ENCODE results near the gene UBE2M. TPM values are rescaled to one million over a fixed set of nuclear protein-coding genes. Genes with fewer than 3 reads are reported as not detected.

The UBE2M gene
- total RNA-seq, 1 experiment from 2014 or later: 127 TPM

DNA sequence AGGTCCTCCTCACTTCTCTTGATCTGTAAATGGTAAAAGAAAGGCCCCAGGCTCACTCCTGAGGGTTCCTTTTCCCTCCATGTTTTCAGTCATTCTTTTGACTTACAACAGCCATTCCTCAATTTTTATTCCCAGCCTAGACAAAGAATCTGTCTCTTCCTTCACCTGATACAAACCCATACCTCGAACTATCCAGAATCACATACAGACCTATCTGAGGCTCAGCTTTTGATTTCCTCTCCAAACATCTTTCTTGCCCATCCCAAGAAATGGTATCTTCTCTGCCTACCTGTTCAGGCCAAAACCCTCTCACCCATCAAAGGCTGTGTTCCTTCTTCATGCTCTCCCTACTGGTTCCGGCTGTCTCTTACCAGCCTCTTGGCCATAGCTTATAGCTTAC, 5.8 kb downstream of the UBE2M start:
- no peak overlapping the region for H3K9ac ChIP-seq (ENCODE audit: extremely low read depth, insufficient read length, low read length)
- H3K79me1 ChIP-seq (ENCODE audit: insufficient read depth, low read depth, low read length, poor library complexity, severe bottlenecking): peaks cover 4% of the 10 kb centered on the region
- no peaks in the 10 kb centered on the region for H3K9me3 ChIP-seq (ENCODE audit: control insufficient read depth, low read depth, low read length)
- no peaks in the 10 kb centered on the region for H3K4me1 ChIP-seq (ENCODE audit: insufficient read depth, low read length)
- whole genome bisulfite sequencing (ENCODE audit: extremely low coverage, insufficient read length, low lambda C conversion rate): no CpG with 5 or more reads among the region's 2 CpGs
- TF ChIP-seq, protein P1, sequence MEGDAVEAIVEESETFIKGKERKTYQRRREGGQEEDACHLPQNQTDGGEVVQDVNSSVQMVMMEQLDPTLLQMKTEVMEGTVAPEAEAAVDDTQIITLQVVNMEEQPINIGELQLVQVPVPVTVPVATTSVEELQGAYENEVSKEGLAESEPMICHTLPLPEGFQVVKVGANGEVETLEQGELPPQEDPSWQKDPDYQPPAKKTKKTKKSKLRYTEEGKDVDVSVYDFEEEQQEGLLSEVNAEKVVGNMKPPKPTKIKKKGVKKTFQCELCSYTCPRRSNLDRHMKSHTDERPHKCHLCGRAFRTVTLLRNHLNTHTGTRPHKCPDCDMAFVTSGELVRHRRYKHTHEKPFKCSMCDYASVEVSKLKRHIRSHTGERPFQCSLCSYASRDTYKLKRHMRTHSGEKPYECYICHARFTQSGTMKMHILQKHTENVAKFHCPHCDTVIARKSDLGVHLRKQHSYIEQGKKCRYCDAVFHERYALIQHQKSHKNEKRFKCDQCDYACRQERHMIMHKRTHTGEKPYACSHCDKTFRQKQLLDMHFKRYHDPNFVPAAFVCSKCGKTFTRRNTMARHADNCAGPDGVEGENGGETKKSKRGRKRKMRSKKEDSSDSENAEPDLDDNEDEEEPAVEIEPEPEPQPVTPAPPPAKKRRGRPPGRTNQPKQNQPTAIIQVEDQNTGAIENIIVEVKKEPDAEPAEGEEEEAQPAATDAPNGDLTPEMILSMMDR (conservative IDR thresholded peaks at IDR 0.05): no peak
- peaks cover 45 to 85% (median 71%) of the 10 kb centered on the region in 3 experiments; a peak in 6 of 7 replicates for H3K36me3 Mint-ChIP-seq (ENCODE audit: insufficient read depth in 1 of 3, low read depth in 3 of 3)
- H3K23me2 ChIP-seq (ENCODE audit: insufficient read length, low read depth, low read length, poor library complexity, severe bottlenecking): peaks cover 15% of the 10 kb centered on the region
- H3K4me3 Mint-ChIP-seq: peak overlapping the region; percentile 5 to 10; a peak in 3 of 5 replicates
- no peak overlapping the region for H2AK5ac ChIP-seq (ENCODE audit: insufficient read length, low read length)
- no peaks in the 10 kb centered on the region for H4K20me1 ChIP-seq (ENCODE audit: control insufficient read depth, insufficient read depth, insufficient read length)
- H3K4me2 ChIP-seq (ENCODE audit: insufficient read depth, insufficient read length, low read length): no peak overlapping the region
- no peak overlapping the region for H3K23ac ChIP-seq (ENCODE audit: insufficient read length, low read depth, low read length)
- H4K8ac ChIP-seq (replicated peaks; ENCODE audit: insufficient read length, low read depth, low read length): no peak overlapping the region
- H2BK15ac ChIP-seq (ENCODE audit: low read depth, low read length): no peak overlapping the region
- no peak overlapping the region for H4K91ac ChIP-seq (ENCODE audit: insufficient read length, low read depth, low read length)
- no peak overlapping the region for H2BK12ac ChIP-seq (ENCODE audit: insufficient read length, low read depth, low read length)
- peaks cover 24 to 34% of the 10 kb centered on the region in 2 experiments for H3K4me1 Mint-ChIP-seq
- H3K27ac ChIP-seq (ENCODE audit: insufficient read length, low read depth, low read length): no peak overlapping the region
- no peak overlapping the region for H4K5ac ChIP-seq (ENCODE audit: insufficient read length, low read depth, low read length)
- H3K14ac ChIP-seq (ENCODE audit: insufficient read depth, low read length): no peak overlapping the region
- H2BK120ac ChIP-seq (ENCODE audit: low read depth, low read length, poor library complexity, severe bottlenecking): no peak overlapping the region
- H2BK20ac ChIP-seq (ENCODE audit: low read depth, low read length, poor library complexity, severe bottlenecking): no peak overlapping the region
- H3K56ac ChIP-seq (ENCODE audit: insufficient read length, low read depth, low read length): no peak overlapping the region
- no peak for DNase-seq
- no peak overlapping the region for H3K18ac ChIP-seq (ENCODE audit: insufficient read length, low read depth, low read length)
- no peak overlapping the region for H2AFZ ChIP-seq (ENCODE audit: low read length)
- H3K27ac Mint-ChIP-seq: peak overlapping the region in 2 of 3 experiments; percentile 8 to 71; a peak in 4 of 7 replicates
- H3K27me3 Mint-ChIP-seq (ENCODE audit: low read depth): peaks cover 1% of the 10 kb centered on the region; the same call in 1 of the 2 replicates
- no peak overlapping the region for H3K4ac ChIP-seq (ENCODE audit: low read depth, low read length)
- no peaks in the 10 kb centered on the region; a peak in 1 of 5 replicates for H3K9me3 Mint-ChIP-seq
- H3K27me3 ChIP-seq (ENCODE audit: insufficient read depth, low read length): no peaks in the 10 kb centered on the region
- no peak overlapping the region for H3T11ph ChIP-seq (ENCODE audit: low read length)
- H3K79me2 ChIP-seq (ENCODE audit: insufficient read depth, low read length): peaks cover 5% of the 10 kb centered on the region; the same call in 1 of the 2 replicates
- H2BK5ac ChIP-seq (ENCODE audit: insufficient read length, low read length): no peak overlapping the region

Measured in H9 (cell line).